Measurements from ENCODE around the gene SLC19A1.

Gene SLC19A1

GRCh38 chr21:45543710-45544448 is 1.6 kb upstream of the SLC19A1 start:
- no peak for DNase-seq

GRCh38 chr21:45543371-45543709 is 1.1 kb upstream of the SLC19A1 start:
- DNase-seq = peak; percentile 3

GRCh38 chr21:45542667-45543370 is 579 bp upstream of the SLC19A1 start:
- DNase-seq = no peak

GRCh38 chr21:45541221-45542039 is 810 bp downstream of the SLC19A1 start:
- peak; percentile 54 for DNase-seq

GRCh38 chr21:45540601-45540970 is 1.7 kb downstream of the SLC19A1 start:
- no peak for DNase-seq

GRCh38 chr21:45539796-45540600 is 2.2 kb downstream of the SLC19A1 start:
- DNase-seq = peak; percentile 2

GRCh38 chr21:45539046-45539795 is 3.0 kb downstream of the SLC19A1 start:
- DNase-seq = peak; percentile 3

- DNase-seq = peak; percentile 3
Observed at GRCh38 chr21:45538381-45539045, 3.7 kb downstream of the SLC19A1 start.

- no peak for DNase-seq
Observed at GRCh38 chr21:45537746-45538291, 4.4 kb downstream of the SLC19A1 start.

GRCh38 chr21:45537111-45537745 is 5.0 kb downstream of the SLC19A1 start:
- DNase-seq = no peak

GRCh38 chr21:45536301-45537081 is 5.7 kb downstream of the SLC19A1 start:
- DNase-seq = no peak

GRCh38 chr21:45535341-45536081 is 6.7 kb downstream of the SLC19A1 start:
- DNase-seq = no peak

GRCh38 chr21:45534636-45535331 is 7.5 kb downstream of the SLC19A1 start:
- no peak for DNase-seq

GRCh38 chr21:45533846-45534635 is 8.2 kb downstream of the SLC19A1 start:
- DNase-seq = no peak

- DNase-seq = no peak
Observed at GRCh38 chr21:45533361-45533845, 8.8 kb downstream of the SLC19A1 start.

- no peak for DNase-seq
Observed at GRCh38 chr21:45532826-45533360, 9.3 kb downstream of the SLC19A1 start.

All from activated gamma-delta T cell treated with Interleukin-2 at 50 U/mL for 16 hours (primary cell).